ENCODE data around the gene SLC44A4. TPM values are rescaled to one million over a fixed set of nuclear protein-coding genes. Genes with fewer than 3 reads are reported as not detected.

SLC44A4 gene
- total RNA-seq, 1 experiment from 2014 or later: 3.8 TPM

DNA sequence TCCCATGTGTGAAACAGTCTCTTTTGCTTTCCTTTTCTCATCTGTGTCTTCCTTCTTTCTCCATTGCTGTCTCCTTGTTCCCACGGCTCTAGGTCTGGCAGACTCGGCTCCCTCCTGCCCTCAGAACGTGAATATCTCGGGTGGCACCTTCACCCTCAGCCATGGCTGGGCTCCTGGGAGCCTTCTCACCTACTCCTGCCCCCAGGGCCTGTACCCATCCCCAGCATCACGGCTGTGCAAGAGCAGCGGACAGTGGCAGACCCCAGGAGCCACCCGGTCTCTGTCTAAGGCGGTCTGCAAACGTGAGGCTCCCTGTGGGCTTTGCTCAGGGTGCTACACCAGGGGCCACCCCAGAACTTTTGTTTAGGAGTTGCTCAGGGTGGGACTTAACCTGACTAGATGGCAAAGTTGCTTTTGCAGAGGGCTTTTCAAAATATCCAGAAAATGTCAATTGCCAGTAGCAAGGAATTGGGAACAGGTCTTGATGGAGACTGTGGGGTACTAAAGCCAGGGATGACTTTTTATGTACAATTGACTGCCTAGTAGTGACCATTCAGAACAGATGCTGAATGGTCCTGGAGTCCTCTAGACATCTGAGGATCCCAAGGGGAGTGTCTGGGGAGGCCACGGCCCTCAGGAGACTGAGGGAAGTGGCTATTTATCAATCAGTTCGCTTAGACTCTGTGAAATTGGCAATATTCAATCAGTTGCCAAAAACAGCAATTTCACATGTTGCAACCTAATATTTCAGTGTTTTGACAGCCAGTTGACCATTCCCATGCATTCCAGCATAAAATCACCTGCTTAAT, 49.3 kb upstream of the SLC44A4 start:
- H2AFZ ChIP-seq (ENCODE audit: low read length): no peak overlapping the region
- H2AK5ac ChIP-seq (ENCODE audit: insufficient read length, low read length): no peak overlapping the region
- H3K18ac ChIP-seq (ENCODE audit: insufficient read length, low read depth, low read length): no peak overlapping the region
- H3K4me1 Mint-ChIP-seq: peaks cover 0 to under 1% of the 10 kb centered on the region in 2 experiments; a peak in 1 of 4 replicates
- no peak overlapping the region for H3T11ph ChIP-seq (ENCODE audit: low read length)
- no peak for TF ChIP-seq CTCF (conservative IDR thresholded peaks at IDR 0.05)
- H4K91ac ChIP-seq (ENCODE audit: insufficient read length, low read depth, low read length): no peak overlapping the region
- H3K79me1 ChIP-seq (ENCODE audit: insufficient read depth, low read depth, low read length, poor library complexity, severe bottlenecking): no peaks in the 10 kb centered on the region
- no peaks in the 10 kb centered on the region for H3K9me3 ChIP-seq (ENCODE audit: control insufficient read depth, low read depth, low read length)
- H3K4ac ChIP-seq (ENCODE audit: low read depth, low read length): no peak overlapping the region
- no peak overlapping the region for H2BK120ac ChIP-seq (ENCODE audit: low read depth, low read length, poor library complexity, severe bottlenecking)
- no peaks in the 10 kb centered on the region for H4K20me1 ChIP-seq (ENCODE audit: control insufficient read depth, insufficient read depth, insufficient read length)
- H3K4me1 ChIP-seq (ENCODE audit: insufficient read depth, low read length): no peaks in the 10 kb centered on the region
- no peaks in the 10 kb centered on the region for H3K23me2 ChIP-seq (ENCODE audit: insufficient read length, low read depth, low read length, poor library complexity, severe bottlenecking)
- peaks cover 4 to 8% of the 10 kb centered on the region in 2 experiments; a peak in 4 of 5 replicates for H3K9me3 Mint-ChIP-seq
- H3K4me2 ChIP-seq (ENCODE audit: insufficient read depth, insufficient read length, low read length): no peak overlapping the region
- peaks cover 12% of the 10 kb centered on the region for H3K27me3 Mint-ChIP-seq (ENCODE audit: low read depth)
- H3K27ac ChIP-seq (ENCODE audit: insufficient read length, low read depth, low read length): no peak overlapping the region
- no peak overlapping the region; the same call in 1 of the 2 replicates for H3K14ac ChIP-seq (ENCODE audit: insufficient read depth, low read length)
- no peak overlapping the region for H2BK20ac ChIP-seq (ENCODE audit: low read depth, low read length, poor library complexity, severe bottlenecking)
- H3K27ac Mint-ChIP-seq: no peak overlapping the region; a peak in 1 of 7 replicates
- no peaks in the 10 kb centered on the region for H3K27me3 ChIP-seq (ENCODE audit: insufficient read depth, low read length)
- no peak overlapping the region for H3K4me3 Mint-ChIP-seq
- no peak for DNase-seq
- H3K36me3 Mint-ChIP-seq (ENCODE audit: insufficient read depth in 1 of 3, low read depth in 3 of 3): peaks cover 0 to 2% (median 2%) of the 10 kb centered on the region in 3 experiments; a peak in 1 of 7 replicates
- no peak overlapping the region for H4K8ac ChIP-seq (replicated peaks; ENCODE audit: insufficient read length, low read depth, low read length)
- no peak overlapping the region for H4K5ac ChIP-seq (ENCODE audit: insufficient read length, low read depth, low read length)
- no peak overlapping the region for H3K23ac ChIP-seq (ENCODE audit: insufficient read length, low read depth, low read length)
- H2BK5ac ChIP-seq (ENCODE audit: insufficient read length, low read length): no peak overlapping the region
- H3K9ac ChIP-seq (ENCODE audit: extremely low read depth, insufficient read length, low read length): no peak overlapping the region
- no peak overlapping the region; the same call in 1 of the 2 replicates for H2BK15ac ChIP-seq (ENCODE audit: low read depth, low read length)
- no peak overlapping the region for H3K56ac ChIP-seq (ENCODE audit: insufficient read length, low read depth, low read length)
- no peak overlapping the region for H2BK12ac ChIP-seq (ENCODE audit: insufficient read length, low read depth, low read length)
- WGBS (ENCODE audit: extremely low coverage, insufficient read length, low lambda C conversion rate): no CpG with 5 or more reads among the region's 11 CpGs
- no peaks in the 10 kb centered on the region for H3K79me2 ChIP-seq (ENCODE audit: insufficient read depth, low read length)
